ENCODE data around the gene ZNF410.
A peak's percentile ranks its signal among the peaks of the same experiment; 100 is the strongest.

The ZNF410 gene

GRCh38 chr14:73958591-73958990 is 71.9 kb downstream of the ZNF410 start:
- DNase-seq: no peak

GRCh38 chr14:73961192-73961591 is 74.5 kb downstream of the ZNF410 start:
- DNase-seq: no peak

GRCh38 chr14:73965216-73965615 is 78.6 kb downstream of the ZNF410 start:
- DNase-seq: no peak

- DNase-seq: no peak
These were observed 82.2 kb downstream of the ZNF410 start for GRCh38 chr14:73968885-73969284.

GRCh38 chr14:73973497-73973896 is 86.8 kb downstream of the ZNF410 start:
- DNase-seq: peak; percentile 16

GRCh38 chr14:73976125-73976524 is 89.5 kb downstream of the ZNF410 start:
- DNase-seq: no peak

- DNase-seq: no peak
These were observed 91.2 kb downstream of the ZNF410 start for GRCh38 chr14:73977896-73978295.

Measured in NCI-H187 treated with DMSO at 0.1 percent for 48 hours (cell line).